Breast epithelium (tissue), 3 donors: ENCODE measurements around the gene ZNHIT2.

Source experiments
- CTCF ChIP-seq, 3 donors: fragments of 450-650 bp; IDR thresholded peaks; one replicate each; pipeline ENCODE4 v1.5.1; 2016 to 2017; ENCODE audit warnings: antibody characterized with exemption in 3 of 3, mild to moderate bottlenecking in 3 of 3, moderate library complexity in 3 of 3
- POLR2A ChIP-seq: fragments of 450-650 bp; IDR thresholded peaks from one replicate; pipeline ENCODE4 v1.6.1; 2016; ENCODE audit warnings: antibody characterized with exemption, mild to moderate bottlenecking, moderate library complexity
- POLR2AphosphoS5 ChIP-seq, 3 donors: sonication (generic); formaldehyde crosslinking; IDR thresholded peaks; one replicate each; pipeline ENCODE4 v1.6.1; 2017; ENCODE audit warnings: antibody characterized with exemption in 3 of 3

DNA sequence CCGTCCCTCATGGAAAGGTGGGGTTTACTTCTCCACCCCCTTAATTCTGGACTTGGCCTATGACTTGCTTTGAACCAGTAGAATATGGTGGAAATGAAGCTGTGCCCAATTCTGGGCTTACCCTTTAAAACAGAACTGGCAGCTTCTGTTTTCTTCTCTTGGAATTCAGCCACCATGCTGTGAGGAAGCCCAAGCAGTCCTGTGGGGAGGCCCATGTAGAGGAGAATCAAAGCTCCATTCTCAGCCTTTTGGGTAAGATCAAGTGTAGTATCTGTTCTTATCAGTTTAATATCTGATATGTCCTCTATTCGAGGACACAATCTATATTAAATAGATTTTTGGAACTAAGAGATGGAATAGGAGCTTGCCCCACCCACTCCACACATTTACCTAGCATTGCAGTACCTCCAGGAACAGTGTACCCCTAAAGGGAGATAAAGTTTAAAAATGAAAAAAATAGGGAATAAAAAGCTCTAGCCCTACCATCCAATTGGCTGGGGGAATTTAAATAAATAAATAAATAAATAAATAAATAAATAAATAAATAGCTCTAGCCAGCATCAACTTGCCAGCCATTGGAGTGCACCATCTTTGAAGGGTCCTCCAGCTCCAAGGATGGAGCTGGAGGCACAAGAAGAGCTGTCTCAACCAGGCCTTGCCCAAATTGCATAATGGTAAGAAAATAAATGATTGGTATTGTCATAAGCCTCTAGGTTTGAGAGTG lies 30.0 kb upstream of the ZNHIT2 start:
- no peak for TF ChIP-seq POLR2AphosphoS5 (IDR thresholded peaks at IDR 0.05)
- no peak for TF ChIP-seq POLR2A
- TF ChIP-seq CTCF (IDR thresholded peaks at IDR 0.05) = no peak
